Measurements from ENCODE around the gene CALML6. TPM values are rescaled to one million over a fixed set of nuclear protein-coding genes. Genes with fewer than 3 reads are reported as not detected.

CALML6 gene
- total RNA-seq, 2 experiments from 2014 or later = 0.47 to 0.69 TPM

GRCh38 chr1:1960480-1961196 lies 45.6 kb downstream of the CALML6 start:
- peaks cover 19% of the 10 kb centered on the region in 2 experiments for H3K27me3 ChIP-seq (ENCODE audit: control insufficient read depth in 1 of 2, insufficient read depth in 2 of 2, low read length in 2 of 2)
- H3K36me3 Mint-ChIP-seq (ENCODE audit: low read depth) = no peaks in the 10 kb centered on the region
- no peak overlapping the region for H3K4me3 ChIP-seq (ENCODE audit: low read length)
- peaks cover 28% of the 10 kb centered on the region for H3K27me3 Mint-ChIP-seq
- no peaks in the 10 kb centered on the region for H3K4me1 Mint-ChIP-seq (ENCODE audit: low read depth)
- no peak for ATAC-seq (ENCODE audit: poor library complexity)
- intact Hi-C loops (cut with DNase I, micrococcal nuclease) = loop anchor here in 1 of 2 experiments (1.0 kb wide), 1 partner anchor 85 kb away; no protein-coding TSS in a partner anchor
- TF ChIP-seq, protein P1, sequence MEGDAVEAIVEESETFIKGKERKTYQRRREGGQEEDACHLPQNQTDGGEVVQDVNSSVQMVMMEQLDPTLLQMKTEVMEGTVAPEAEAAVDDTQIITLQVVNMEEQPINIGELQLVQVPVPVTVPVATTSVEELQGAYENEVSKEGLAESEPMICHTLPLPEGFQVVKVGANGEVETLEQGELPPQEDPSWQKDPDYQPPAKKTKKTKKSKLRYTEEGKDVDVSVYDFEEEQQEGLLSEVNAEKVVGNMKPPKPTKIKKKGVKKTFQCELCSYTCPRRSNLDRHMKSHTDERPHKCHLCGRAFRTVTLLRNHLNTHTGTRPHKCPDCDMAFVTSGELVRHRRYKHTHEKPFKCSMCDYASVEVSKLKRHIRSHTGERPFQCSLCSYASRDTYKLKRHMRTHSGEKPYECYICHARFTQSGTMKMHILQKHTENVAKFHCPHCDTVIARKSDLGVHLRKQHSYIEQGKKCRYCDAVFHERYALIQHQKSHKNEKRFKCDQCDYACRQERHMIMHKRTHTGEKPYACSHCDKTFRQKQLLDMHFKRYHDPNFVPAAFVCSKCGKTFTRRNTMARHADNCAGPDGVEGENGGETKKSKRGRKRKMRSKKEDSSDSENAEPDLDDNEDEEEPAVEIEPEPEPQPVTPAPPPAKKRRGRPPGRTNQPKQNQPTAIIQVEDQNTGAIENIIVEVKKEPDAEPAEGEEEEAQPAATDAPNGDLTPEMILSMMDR (IDR thresholded peaks at IDR 0.05) = no peak
- peaks cover 7% of the 10 kb centered on the region for H3K4me1 ChIP-seq (ENCODE audit: insufficient read depth, low read length)
- no peak overlapping the region for H3K27ac Mint-ChIP-seq
- H3K27ac ChIP-seq (ENCODE audit: low read depth in 1 of 2, low read length in 2 of 2) = no peak overlapping the region
- no peaks in the 10 kb centered on the region for H3K9me3 ChIP-seq (ENCODE audit: control insufficient read depth in 1 of 2, insufficient read depth in 1 of 2, low read length in 2 of 2)
- H3K9me3 Mint-ChIP-seq = no peaks in the 10 kb centered on the region
- ChIA-PET CTCF (interaction anchor here (1.9 kb wide), 1 partner anchor 84 kb away, joined by 6 read pairs; no protein-coding TSS in a partner anchor), POLR2A (no interaction called here)
- DNase-seq = no peak
- H3K36me3 ChIP-seq (ENCODE audit: insufficient read depth, low read length) = no peaks in the 10 kb centered on the region
- no peak overlapping the region for H3K4me3 Mint-ChIP-seq

GRCh38 chr1:1962752-1963151 lies 47.7 kb downstream of the CALML6 start:
- intact Hi-C loops (cut with DNase I, micrococcal nuclease) = no loop called here
- Histone ChIP-seq H3K4me3 (ENCODE audit: low read length) (no peak overlapping the region), H3K4me1 (ENCODE audit: insufficient read depth, low read length) (peaks cover 7% of the 10 kb centered on the region), H3K9me3 (ENCODE audit: control insufficient read depth in 1 of 2, insufficient read depth in 1 of 2, low read length in 2 of 2) (no peaks in the 10 kb centered on the region), H3K27ac (ENCODE audit: low read depth in 1 of 2, low read length in 2 of 2) (no peak overlapping the region), H3K36me3 (ENCODE audit: insufficient read depth, low read length) (no peaks in the 10 kb centered on the region), H3K27me3 (ENCODE audit: control insufficient read depth in 1 of 2, insufficient read depth in 2 of 2, low read length in 2 of 2) (peaks cover 19% of the 10 kb centered on the region in 2 experiments)
- H3K9me3 Mint-ChIP-seq = no peaks in the 10 kb centered on the region
- H3K4me3 Mint-ChIP-seq = no peak overlapping the region
- H3K4me1 Mint-ChIP-seq (ENCODE audit: low read depth) = no peaks in the 10 kb centered on the region
- POLR2A ChIA-PET = no interaction called here
- DNase-seq (no peak), ATAC-seq (ENCODE audit: poor library complexity) (no peak)
- H3K27ac Mint-ChIP-seq = no peak overlapping the region
- H3K27me3 Mint-ChIP-seq = peaks cover 28% of the 10 kb centered on the region
- CTCF ChIA-PET = no interaction called here
- no peaks in the 10 kb centered on the region for H3K36me3 Mint-ChIP-seq (ENCODE audit: low read depth)
- TF ChIP-seq, protein P1 (IDR thresholded peaks at IDR 0.05) = no peak

DNA sequence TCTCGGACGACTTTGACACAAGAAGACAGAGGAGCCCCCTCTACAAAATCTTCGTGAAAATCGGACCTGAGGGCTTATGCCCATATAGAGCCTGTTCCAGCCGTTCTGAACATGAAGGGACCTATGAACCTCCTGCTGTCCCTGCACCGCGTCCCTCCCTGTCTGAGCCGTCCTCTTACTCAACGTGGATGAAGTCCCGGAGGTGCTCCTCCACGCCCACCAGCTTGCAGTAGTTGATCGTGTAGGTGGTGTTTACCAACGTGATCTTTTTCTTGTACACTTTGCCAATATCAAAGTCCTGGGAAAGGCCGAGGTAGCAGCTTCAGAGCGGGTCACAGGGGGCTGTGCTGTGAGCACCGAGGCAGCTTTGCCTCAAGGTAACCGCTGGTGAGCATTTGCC lies 48.5 kb downstream of the CALML6 start:
- TF ChIP-seq, protein P1 (IDR thresholded peaks at IDR 0.05) = no peak
- no peaks in the 10 kb centered on the region for H3K36me3 Mint-ChIP-seq (ENCODE audit: low read depth)
- DNase-seq (no peak), ATAC-seq (ENCODE audit: poor library complexity) (no peak)
- ChIA-PET POLR2A (no interaction called here), CTCF (no interaction called here)
- intact Hi-C loops (cut with DNase I, micrococcal nuclease) = no loop called here
- H3K27me3 Mint-ChIP-seq = peaks cover 23% of the 10 kb centered on the region
- H3K4me3 ChIP-seq (ENCODE audit: low read length) = no peak overlapping the region
- H3K9me3 Mint-ChIP-seq = no peaks in the 10 kb centered on the region
- no peaks in the 10 kb centered on the region for H3K9me3 ChIP-seq (ENCODE audit: control insufficient read depth in 1 of 2, insufficient read depth in 1 of 2, low read length in 2 of 2)
- no peaks in the 10 kb centered on the region for H3K36me3 ChIP-seq (ENCODE audit: insufficient read depth, low read length)
- H3K4me1 ChIP-seq (ENCODE audit: insufficient read depth, low read length) = peaks cover 7% of the 10 kb centered on the region
- H3K4me3 Mint-ChIP-seq = no peak overlapping the region
- H3K27ac ChIP-seq (ENCODE audit: low read depth in 1 of 2, low read length in 2 of 2) = no peak overlapping the region
- H3K27me3 ChIP-seq (ENCODE audit: control insufficient read depth in 1 of 2, insufficient read depth in 2 of 2, low read length in 2 of 2) = peaks cover 19% of the 10 kb centered on the region in 2 experiments
- no peak overlapping the region for H3K27ac Mint-ChIP-seq
- H3K4me1 Mint-ChIP-seq (ENCODE audit: low read depth) = no peaks in the 10 kb centered on the region

Measured in CD4-positive, alpha-beta T cell (primary cell).